NCI-H2029 treated with DMSO at 0.1 percent for 48 hours (cell line): ENCODE measurements around the gene GNPDA1.

ENCODE experiments used
- DNase-seq: peaks from one replicate; lab custom pipeline; 2025; lab: John Stamatoyannopoulos, UW

The GNPDA1 gene

DNA sequence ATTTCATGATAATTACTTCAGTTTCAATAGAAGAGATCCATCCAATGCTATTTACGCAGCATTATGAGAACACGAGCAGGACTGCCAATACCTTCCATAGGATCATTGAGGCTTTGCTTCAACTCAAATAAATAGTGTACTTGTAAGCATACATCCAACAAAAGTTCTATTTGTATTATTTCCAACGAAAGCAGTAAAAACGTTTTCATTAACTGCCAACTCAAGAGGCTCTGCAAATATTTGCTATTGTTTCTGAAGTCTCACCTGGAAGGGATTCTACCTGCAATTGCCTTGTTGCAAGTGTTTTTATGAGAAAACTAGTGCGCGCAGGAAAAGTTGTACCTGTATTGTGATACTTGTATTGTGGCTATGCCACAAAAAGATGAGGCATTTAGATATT, 11.0 kb upstream of the GNPDA1 start:
- DNase-seq, result no peak

DNA sequence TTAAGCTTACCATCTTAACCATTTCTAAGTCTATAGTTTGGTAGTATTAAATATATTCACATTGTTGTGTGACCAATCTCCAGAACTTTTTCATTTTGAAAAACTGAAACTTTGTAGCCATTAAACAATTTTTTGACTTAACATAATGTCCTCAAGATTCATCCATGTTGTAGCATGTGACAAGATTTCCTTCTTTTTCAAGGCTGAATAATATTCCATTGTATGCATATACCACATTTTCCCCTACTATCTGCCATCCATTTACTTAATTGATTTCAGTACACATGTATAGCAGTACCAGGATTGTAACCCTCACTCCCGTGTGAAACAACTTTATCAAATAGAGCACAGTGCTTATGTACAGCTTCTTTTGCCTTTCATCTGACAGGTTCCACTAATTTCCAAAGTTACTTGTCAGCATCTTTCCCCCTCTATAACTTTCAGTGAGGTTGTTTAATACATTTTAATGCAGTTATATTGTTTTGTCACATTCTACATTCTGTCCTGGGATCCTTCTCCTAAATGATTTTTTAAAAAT, 7.4 kb upstream of the GNPDA1 start:
- no peak for DNase-seq

GRCh38 chr5:142017832-142018427, 5.1 kb upstream of the GNPDA1 start:
- no peak for DNase-seq

- no peak for DNase-seq
Measured at GRCh38 chr5:142016556-142016955, 3.7 kb upstream of the GNPDA1 start.

- no peak for DNase-seq
Measured at GRCh38 chr5:142015781-142016533, 3.1 kb upstream of the GNPDA1 start.

DNA sequence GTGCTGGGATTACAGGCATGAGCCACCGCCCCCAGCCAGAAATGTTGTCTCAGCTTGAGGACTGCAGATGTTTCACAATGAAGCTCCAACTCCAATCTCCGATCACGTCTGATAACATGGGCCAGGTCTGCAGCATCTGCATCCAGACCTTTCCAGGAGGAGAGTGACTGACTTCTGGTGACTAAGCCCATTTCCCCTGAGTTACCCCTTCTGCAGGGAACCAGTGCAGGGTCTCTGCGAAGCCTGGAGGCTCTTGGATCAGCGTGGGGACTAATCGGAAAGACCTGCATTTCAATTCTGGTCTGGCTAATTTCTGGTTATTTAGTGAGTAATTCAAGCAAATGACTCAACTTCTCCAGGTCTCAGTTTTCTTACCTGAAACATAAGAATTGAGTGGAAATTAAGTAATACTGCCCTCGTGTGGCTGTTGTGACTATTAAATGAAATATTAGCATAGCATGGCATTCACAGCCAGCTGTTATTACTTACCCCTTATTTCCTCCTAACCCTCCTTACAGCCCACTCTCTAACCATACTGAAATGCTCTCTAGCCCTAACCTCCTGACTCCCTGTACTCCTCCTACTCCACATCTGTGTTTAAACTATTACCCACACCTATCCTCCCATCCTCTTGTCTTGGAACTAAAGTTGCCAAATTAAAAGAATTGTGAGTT, 2.2 kb upstream of the GNPDA1 start:
- DNase-seq, result no peak

- DNase-seq, result no peak
Measured at GRCh38 chr5:142013734-142014521, 1.1 kb upstream of the GNPDA1 start.

GRCh38 chr5:142012186-142012785, 541 bp downstream of the GNPDA1 start:
- no peak for DNase-seq

- no peak for DNase-seq
Measured at GRCh38 chr5:142011572-142012185, 1.1 kb downstream of the GNPDA1 start.

DNA sequence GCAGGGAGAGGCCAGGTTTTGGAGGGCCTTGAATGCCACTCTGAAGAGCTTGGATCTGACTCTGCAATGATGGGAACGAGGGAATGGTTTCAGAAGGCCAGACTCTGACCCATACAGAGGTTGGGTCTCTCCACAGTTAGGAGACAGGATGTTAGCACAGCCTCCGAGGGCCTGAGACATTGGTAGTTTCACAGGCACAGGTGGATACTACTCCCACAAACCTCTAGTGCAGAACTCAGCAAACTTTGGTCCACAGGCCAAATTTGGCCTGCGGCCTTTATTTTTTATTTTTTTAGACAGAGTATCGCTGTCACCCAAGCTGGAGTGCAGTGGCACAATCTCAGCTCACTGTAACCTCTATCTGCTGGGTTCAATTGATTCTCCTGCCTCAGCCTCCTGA, 2.9 kb downstream of the GNPDA1 start:
- no peak for DNase-seq

- DNase-seq, result no peak
Measured at GRCh38 chr5:142008813-142009212, 4.0 kb downstream of the GNPDA1 start.

GRCh38 chr5:142007237-142007544, 5.6 kb downstream of the GNPDA1 start:
- DNase-seq, result no peak

- no peak for DNase-seq
Measured at GRCh38 chr5:142006363-142007236, 6.2 kb downstream of the GNPDA1 start.

DNA sequence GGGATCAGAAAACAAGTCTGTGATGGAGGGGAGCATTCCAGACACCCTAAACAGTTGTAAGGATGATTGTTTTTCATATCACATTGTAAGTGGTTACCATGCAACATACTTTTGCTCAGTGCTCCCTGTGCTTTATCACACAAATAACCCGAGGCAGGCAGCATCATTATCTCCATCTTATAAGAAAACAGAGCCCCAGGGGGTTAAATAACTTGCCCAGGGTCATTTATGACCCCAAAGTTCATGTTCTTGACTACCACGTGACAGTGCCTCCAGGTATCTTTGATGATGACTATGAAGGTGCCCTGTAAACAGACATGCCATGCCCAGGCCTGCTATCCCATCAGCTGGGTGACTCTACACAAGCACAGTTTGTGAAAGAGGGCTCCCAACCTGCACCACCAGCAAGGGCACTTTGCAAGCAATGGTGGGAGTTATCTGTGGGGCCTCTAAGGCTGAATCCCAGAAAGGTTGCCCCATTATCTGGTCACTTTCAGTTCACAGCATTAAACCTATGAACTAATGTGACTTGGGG, 9.5 kb downstream of the GNPDA1 start:
- DNase-seq, result no peak

- no peak for DNase-seq
Measured at GRCh38 chr5:142000704-142001484, 11.9 kb downstream of the GNPDA1 start.

DNA sequence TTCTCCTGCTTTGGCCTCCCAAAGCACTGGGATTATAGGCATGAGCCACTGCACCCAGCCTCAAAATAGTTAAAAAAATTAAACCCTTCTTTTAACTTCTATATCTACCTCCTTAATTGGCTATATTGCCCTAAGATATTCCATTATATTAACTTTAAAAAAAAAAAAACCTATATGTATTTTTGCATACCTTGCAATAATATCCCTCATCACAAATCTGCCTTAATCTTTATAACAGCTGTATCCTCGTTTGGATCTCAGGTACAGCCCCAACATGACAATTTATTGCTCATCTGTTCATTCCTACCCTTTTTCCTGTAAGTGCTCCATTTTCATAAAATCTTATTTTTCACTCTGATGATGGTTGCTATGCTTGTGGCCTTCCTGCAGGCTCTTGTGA, 12.7 kb downstream of the GNPDA1 start:
- DNase-seq, result no peak

- no peak for DNase-seq
Measured at GRCh38 chr5:141997358-141997960, 15.4 kb downstream of the GNPDA1 start.

DNA sequence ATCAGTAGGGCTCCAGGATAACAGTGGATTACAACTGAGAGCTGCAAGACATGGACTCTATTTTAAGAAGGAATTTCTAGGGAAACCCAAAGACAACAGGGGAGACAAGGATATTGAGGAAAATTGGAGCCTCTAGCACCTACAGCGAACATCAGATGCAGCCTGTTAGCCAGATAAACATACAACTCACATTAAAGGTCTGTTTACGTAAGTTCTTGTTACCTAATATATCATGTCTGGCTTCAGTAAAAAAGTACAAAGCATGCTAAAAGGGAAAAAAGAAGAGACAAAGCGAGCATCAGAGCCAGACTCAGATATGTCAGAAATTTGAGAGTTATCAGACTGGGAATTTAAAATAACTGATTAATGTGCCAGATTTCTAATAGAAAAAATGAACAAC, 17.2 kb downstream of the GNPDA1 start:
- no peak for DNase-seq

- no peak for DNase-seq
Measured at GRCh38 chr5:141994511-141995136, 18.2 kb downstream of the GNPDA1 start.
